SKM-1 treated with dmso at 0.1 percent for 144 hours (cell line): ENCODE measurements around the gene ARHGAP11A.

Experiments used
- DNase-seq: peaks from one replicate; lab custom pipeline; 2025; ENCODE audit not compliant: unreplicated experiment; lab: John Stamatoyannopoulos, UW

The ARHGAP11A gene

GRCh38 chr15:32683906-32684584 is 68.7 kb downstream of the ARHGAP11A start:
- DNase-seq: peak; percentile 27

DNA sequence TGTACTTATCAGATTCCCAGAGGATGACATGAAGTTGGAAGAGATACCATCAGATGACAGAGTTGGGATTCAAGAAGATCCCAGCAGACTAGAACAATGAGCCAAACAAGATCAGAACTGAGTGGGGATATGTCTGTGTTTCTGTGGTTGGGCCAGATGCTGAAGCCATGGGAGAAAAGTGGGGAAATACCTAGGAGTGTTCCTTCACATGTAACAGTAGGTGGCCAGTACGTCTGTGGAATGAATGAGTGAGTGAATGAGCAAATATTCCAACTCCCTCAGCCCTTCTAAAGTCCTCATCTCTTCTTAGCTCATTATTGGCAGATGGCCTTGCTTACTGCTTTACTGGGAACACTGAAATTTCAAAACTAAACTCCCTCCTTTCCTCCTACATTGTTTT is 70.3 kb downstream of the ARHGAP11A start:
- DNase-seq: no peak

GRCh38 chr15:32687556-32687955 is 72.3 kb downstream of the ARHGAP11A start:
- DNase-seq: no peak

- no peak for DNase-seq
Observed at GRCh38 chr15:32688151-32688639, 72.9 kb downstream of the ARHGAP11A start.
